NOMO-1 treated with DMSO at 0.1 percent for 48 hours (cell line): ENCODE measurements around the gene PHETA1.
"Not testable (repeated sequence)": the region's sequence is repeated elsewhere in the genome, so short reads cannot be mapped to it uniquely, and the experiment has no call there.

Experiments
- DNase-seq: peaks from one replicate; lab custom pipeline; 2025; ENCODE audit not compliant: unreplicated experiment; lab: John Stamatoyannopoulos, UW

Gene PHETA1

DNA sequence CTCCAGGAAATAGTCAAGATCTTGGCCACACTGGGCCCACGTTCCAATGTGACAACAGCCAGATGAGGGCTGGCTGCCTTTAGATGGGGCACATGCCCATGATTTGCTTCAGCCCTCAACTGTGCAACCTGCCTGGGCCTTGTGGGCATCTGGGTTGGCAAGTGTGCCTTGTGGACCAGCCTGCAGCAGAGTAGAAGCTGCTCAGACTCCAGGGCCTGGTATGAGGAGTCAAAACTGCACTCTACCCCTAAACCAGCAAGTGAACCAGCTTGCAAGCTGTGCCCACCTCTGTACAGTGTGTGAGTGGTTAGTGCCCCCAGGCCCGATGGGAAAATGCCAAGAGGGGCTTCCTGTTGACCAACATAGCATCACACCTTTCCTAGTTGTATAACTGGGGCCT lies 17.9 kb downstream of the PHETA1 start:
- no peak for DNase-seq

DNA sequence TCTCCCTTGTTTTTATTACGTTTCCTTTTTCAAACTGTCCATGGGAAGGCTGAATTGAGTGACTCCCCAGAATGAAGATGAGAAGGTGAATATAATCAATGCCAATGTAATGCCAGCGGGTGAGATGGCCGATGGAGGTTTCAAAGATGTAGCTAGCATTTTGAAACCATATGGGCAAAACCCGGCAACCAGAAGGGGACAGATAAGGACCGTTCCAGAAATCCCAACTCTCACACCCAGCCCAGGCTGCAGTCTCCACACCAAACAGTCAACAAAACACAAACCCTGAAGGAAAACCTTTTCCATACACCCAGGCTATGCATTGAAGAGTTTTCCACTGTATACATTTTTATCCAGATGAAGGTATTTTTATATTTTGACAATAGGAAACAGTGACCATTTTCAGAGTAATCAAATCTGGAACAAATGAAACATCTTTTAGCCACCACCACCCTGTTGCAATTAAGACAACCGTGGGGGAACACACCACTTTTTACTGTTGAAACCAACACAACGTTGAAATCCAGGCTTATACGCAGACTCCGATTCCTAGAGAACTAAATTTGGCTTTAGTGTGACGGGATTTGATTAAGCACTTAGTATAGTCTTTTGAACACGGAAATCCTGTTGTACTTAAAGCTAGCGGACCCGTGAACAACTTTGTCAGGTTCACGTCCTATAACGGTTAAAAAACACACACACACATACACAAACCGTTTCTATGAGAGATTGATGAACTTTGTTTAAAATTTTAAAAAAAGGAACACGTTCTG lies 19.0 kb downstream of the PHETA1 start:
- DNase-seq = no peak

DNA sequence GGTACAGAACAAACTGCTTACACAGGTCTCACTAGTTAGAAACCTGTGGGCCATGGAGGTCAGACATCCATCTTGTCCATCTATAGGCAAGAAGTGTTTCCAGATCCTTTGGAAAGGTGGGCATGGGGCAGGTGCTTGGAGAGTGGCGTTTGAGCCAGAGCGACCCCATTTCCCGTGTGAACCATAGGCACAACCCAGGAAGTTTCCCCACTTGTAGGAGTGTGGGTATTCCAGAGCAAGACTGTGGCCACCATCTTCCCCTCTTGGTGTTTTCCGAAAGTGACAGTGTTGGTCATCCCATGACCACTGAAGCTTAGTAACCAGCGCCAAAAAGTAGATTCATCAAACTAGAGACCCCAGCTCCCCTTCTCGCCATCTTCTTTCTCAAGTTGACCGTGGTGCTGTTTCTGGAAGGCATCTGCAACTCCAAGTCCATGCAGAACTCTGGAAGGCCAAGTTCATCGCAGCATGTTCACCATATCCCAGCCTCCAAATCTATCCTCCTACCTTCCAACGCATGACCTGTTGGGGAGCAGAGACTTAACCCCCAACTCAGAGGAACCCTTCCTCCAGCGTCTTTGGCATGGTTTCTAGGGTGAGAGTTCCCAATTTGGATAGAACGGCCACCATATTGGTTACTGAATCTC lies 19.7 kb downstream of the PHETA1 start:
- no peak for DNase-seq

DNA sequence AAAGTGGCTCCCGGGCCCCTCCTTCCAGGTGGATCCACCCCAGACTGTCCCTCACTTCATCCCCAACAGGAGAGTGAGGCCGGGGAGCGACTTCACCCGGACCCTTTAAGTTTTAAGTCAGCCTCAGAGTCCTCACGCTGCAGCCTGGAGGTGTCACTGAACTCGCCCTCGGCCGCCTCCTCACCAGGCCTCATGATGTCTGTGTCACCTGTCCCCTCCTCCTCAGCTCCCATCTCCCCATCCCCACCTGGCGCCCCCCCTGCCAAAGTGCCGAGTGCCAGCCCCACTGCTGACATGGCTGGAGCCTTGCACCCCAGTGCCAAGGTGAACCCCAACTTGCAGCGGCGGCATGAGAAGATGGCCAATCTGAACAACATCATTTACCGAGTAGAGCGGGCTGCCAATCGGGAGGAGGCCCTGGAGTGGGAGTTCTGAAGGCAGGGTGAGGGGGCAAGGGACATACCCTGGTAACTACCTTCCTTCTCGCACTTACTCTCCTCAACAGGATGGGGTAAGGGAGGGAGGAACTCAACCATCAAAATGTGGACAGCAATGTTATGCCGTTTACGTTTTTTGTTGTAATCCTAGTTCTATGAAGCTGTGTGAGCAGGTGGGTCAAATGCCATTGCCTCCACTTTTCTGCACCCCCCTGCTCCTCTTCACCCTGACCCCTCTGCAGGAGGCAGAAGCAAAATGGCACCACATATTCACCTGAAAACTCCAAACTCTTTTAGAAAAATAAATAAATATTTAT lies 20.8 kb downstream of the PHETA1 start:
- DNase-seq = no peak

DNA sequence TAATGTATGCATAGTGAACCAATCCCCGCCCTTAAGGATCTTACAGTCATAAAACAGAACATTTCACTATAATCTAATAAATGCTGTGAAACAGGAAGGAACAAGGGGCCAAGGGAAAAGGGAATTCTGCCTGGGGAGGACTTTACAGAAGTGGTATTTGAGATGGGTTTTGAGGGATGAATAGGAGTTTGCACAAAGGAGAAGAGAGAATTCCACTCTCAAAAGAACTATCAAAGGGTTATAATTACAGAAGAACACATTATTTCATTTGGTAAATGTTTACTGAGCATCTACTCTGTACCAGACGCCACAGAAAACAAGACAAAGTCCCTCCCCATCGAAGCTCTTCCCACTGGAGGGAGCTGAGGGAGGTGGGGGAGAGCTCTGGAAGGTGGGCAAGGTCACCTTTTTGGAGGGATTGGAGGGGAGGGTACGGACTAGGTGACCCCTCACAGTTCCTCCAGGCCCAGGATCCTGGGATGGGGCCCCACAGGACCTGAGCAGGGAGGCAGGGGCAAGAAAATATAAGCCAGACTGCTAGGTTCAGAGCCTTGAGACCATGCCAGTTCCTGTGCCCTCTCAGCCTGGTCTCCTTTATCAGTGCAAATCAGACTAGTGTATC lies 24.5 kb downstream of the PHETA1 start:
- DNase-seq = no peak

DNA sequence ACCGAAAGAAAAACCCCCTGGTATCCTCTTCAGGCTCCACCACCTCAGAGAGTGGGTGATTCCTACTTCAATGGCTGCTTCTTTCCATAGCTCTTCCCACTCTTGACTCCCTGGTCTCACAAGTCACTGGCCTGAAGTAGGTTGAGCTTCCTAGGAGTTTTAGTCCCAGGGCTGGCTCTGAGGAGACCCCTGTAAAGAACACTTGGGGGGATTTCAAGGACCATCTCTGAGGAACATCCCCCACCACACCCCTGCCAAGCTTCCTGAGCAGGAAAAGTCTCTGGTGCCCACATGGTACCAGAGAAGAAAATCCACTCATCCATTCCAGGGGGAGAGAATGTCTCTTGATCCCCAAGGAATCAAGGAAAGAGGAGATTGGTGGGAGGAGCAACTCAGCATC lies 25.7 kb downstream of the PHETA1 start:
- DNase-seq = no peak

DNA sequence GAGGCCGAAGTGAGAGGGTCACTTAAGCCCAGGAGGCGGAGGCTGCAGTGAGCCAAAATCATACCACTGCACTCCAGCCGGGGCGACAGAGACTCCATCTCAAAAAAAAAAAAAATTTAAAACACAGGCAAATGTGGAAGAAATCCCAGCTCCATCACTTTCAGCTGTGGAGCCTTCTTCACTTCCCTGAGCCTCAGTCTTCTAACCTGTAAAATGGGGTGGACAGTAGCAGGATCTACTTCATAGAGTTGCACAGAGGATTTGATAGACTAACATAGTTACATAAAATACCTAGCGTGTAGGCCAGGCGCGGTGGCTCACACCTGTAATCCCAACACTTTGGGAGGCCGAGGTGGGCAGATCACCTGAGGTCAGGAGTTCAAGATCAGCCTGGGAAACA lies 26.5 kb downstream of the PHETA1 start:
- DNase-seq = no peak

DNA sequence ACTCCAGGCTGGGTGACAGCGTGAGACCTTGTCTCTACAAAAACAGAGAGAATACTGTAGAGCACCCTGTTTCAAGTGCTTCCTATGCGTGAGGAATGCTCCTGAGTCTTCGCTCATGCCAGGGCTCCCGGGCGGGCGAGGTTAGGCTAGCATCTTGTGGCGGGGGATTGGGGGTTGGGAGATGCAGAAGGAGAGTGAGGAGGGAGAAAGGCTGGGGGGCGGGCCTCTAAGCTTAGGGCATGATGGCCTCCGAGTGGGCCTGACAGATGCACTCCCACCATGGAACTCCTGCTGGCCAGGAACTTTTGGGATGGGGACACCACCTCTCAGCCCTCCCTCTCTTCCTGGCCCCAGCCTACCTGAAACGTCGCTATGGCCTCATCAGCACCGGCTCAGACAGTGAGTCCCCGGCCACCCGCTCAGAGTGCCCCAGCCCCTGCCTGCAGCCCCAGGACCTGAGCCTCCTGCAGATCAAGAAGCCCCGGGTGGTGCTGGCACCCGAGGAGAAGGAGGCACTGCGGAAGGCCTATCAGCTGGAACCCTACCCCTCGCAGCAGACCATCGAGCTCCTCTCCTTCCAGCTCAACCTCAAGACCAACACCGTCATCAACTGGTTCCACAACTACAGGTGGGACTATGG lies 27.3 kb downstream of the PHETA1 start:
- no peak for DNase-seq

DNA sequence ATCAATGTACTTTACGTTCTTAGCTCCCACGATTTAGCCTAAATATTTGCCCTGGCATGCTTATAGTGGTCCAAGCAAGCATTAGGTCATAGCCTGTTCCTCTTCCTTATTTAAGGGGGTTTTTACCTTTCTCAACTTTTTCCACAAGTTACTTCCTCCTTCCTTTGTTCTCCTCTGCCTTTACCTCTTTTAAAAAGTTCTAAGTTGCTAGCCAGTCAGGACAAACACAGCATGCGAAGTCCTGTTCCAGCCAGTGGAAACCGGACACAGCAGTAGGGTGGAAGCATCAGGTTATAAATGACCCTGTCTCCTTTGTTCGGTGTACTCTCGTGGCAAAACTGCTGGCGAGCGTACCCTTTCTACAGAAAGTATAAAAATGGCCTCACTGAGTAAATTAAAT lies 28.2 kb downstream of the PHETA1 start:
- peak; percentile 31 for DNase-seq

DNA sequence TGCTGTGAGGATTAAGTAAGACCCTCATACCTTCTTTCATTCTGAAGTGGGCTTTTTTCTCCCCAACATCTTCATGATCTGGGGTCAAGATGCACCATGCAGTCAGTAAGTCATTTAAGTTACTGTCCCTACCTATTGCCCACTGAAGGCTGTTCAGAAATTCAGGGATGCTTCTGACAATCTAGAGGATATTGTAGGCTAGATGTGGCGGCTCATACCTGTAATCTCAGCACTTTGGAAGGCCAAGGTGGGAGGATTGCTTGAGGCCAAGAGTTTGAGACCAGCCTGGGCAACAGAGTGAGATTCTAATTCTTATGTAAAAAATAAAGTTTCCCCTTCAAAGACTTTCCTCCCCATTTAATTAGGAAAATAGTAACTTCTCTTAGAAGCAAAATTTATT lies 28.7 kb downstream of the PHETA1 start:
- no peak for DNase-seq

DNA sequence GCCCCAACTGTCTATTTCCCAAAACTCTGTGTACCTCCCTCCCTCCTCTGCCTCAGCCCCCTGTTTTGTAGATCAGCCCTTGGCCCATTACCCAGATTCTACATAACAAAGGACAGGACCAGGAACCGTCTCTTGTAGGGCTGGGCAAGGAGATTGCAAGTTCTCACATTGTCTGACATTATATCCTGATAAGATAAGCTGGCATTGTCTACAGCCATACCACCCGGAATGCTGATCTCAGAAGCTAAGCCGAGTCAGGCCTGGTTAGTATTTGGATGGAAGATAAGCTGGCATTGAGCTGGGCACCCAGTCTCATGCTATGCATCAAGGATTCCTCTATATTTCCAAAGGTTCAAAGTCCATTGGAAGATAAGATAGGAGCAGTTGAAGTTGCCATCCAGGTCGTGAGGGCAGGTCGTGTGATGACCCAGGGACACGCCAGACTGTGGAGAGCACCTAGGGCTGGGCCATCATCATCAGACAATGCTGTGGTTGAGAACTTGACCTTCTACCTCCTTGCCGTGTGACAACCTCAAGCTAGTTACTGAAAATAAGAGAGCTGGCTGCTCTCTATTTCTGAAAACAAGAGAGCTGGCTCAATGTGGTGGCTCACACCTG lies 29.5 kb downstream of the PHETA1 start:
- DNase-seq = no peak

DNA sequence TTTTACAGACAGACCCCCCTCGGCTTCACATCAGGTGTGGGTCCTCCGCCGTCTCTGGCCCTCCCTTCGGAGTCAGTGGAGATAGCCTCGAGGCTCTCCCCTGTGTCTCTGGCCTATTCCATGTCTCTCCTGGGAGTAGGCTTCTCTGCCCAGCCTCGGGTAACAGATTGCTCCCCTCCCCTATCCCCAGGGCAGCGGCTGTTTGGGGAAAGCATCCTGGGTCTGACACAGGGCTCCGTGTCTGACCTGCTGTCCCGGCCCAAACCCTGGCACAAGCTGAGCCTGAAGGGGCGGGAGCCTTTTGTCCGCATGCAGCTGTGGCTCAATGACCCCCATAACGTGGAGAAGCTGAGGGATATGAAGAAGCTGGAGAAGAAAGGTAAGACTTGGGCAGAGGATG lies 30.8 kb downstream of the PHETA1 start:
- DNase-seq = no peak

DNA sequence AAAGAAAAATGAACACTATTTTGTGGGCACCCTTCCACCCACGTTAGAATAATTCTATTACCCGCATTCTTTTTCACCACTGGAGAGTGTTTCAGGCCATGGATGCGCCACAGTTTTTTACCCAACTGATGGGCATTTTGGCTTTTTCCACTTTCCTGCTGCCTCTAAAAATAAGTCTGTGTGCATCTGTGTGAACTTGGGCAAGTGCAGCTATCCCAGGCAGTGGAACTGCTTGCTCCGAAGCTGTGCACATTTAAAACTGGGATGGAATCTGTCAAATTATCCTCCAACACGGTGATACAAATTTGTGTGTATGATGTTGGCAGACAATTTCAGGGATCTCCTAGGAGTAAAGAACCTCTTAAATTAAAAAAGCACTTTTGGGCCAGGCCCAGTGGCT lies 31.5 kb downstream of the PHETA1 start:
- no peak for DNase-seq

DNA sequence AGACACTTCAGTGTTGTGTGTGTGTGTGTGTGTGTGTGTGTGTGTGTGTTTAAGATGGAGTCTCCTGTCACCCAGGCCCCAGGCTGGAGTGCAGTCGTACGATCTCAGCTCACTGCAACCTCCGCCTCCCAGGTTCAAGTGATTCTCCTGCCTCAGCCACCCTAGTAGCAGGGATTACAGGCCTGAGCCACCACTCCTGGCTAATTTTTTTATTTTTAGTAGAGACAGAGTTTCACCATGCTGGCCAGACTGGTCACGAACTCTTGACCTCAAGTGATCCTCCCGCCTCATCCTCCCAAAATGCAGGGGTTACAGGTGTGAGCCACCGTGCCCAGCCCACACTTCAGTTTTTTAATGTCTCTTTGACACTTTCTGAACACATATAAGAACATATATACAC lies 32.5 kb downstream of the PHETA1 start:
- not testable (repeated sequence) for DNase-seq

DNA sequence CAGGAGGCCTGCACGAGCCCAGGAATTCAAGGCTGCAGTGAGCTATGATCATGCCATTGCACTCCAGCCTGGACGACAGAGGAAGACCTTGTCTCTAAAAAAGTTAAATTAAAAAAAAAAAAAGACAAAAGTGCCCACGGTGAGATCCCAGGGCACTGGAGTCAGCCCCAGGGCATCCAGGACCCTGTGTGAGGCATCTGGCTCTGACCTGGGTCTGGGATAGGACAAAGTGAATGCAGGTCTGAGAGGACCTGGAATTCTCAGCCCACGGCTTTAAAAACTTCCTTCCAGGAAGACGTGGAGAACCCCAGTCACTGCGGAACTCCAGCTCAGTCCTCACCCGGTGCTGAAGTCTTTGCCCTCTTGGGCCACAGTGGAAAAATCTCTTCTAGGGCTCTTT lies 33.1 kb downstream of the PHETA1 start:
- no peak for DNase-seq

DNA sequence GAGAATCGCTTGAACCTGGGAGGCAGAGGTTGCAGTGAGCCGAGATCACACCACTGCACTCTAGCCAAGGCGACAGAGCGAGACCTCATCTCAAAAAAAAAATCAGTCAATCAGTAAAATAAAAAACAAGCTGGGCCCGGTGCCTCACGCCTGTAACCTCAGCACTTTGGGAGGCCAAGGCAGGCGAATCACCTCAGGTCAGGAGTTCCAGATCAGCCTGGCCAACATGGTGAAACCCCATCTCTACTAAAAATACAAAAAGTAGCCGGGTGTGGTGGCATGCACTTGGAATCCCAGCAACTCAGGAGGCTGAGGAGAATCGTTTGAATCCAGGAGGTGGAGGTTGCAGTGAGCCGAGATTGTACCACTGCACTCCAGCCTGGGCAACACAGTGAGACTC lies 33.6 kb downstream of the PHETA1 start:
- not testable (repeated sequence) for DNase-seq

DNA sequence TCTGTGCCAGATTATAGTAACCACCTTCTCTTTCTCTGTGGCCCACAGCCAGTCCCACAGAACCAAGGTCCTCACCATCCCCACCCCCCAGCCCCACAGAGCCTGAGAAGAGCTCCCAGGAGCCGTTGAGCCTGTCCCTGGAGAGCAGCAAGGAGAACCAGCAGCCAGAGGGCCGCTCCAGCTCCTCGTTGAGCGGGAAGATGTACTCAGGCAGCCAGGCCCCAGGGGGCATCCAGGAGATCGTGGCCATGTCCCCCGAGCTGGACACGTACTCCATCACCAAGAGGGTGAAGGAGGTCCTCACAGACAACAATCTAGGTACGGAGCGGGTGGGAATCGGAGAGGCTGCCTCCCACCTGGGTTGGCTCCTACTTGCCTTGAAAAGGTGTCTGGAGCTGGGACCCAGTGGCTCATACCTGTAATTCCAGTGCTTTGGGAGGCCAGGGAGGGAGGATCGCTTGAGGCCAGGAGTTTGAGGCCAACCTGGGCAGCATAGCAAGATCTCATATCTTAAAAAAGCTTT lies 34.4 kb downstream of the PHETA1 start:
- no peak for DNase-seq

DNA sequence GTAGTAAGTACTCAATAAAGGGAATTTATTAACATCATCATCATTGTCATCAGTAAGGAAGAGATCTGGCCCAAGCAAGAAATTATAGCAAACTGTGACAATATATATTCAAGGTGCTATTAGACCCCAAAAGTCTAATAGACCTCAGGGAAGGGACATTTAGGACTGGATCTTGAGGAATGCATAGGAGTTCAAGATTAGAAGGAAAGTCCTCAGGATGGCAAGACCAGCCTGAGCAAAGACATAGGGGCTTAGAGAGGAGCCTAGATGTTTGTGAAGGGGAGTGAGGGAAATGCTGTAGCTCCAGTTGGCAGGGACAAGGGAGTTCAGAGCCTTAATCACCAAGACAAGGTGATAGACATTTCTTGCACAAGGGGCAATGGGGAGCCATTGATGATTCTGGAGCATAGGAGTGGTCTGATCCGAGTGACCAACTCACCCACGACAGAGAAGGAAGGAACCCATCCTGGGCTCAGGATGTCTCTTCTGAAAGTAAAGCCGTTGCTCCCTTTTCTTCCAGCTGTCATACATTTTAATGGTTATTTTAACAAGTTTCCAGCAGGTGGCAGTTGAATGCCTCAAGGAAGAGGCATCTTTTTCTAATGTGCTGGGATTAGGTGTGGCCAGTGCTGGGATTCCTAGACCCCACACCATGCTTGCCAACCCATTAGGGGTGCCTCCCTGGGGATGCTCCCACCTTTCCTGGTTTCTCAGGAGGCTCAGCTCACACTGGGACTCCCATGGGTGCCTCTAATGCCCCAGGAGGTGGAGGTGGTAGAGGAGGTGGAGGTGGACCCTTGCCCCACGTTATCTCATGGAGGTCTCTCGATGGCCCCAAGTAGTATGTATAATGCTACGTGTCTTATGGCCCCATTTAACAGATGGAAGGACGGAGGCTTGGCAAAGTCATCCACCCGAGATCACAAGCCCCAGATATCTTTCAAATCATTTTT lies 37.8 kb downstream of the PHETA1 start:
- DNase-seq = peak; percentile 57

DNA sequence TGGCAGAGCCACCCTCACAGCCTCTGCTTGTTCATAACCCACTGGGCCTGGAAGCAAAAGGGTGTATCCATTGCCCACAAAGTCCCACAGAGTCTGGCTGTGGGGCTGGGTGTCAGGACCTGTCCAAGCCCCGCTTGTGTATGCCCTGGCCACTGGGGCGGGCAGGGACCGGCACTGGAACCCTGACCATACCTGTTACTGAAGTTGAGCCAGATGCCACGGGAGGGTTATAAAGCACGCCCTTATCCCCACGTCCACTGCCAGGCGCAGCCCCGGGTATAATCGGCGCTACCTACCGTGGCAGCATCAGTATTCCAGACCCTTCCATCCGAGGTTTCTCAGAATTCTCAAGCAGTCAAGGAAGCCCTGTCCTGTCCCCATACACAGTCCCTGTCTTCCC lies 40.8 kb downstream of the PHETA1 start:
- DNase-seq = no peak
